Ovary (tissue), 3 donors: ENCODE results near the gene STMN1.

Experiments used
- EP300 ChIP-seq: sonication (generic); formaldehyde crosslinking; IDR thresholded peaks from one replicate; pipeline ENCODE4 v1.6.1; 2017; ENCODE audit warnings: antibody characterized with exemption
- POLR2A ChIP-seq: fragments of 450-650 bp; IDR thresholded peaks from one replicate; pipeline ENCODE4 v1.6.1; 2017; ENCODE audit warnings: antibody characterized with exemption, mild to moderate bottlenecking, moderate library complexity
- TF ChIP-seq, protein P1 (sequence below), 3 donors: fragments of 450-650 bp in 2 of 3; fragments of 200-600 bp in 1 of 3; IDR thresholded peaks; one replicate each; pipeline versions ENCODE4 v1.5.1 to v1.8.0; 2016 to 2022; ENCODE audit warnings: antibody characterized with exemption in 3 of 3, mild to moderate bottlenecking in 1 of 3
- donor health status: DM: no; HTN: no; CAD: no.

DNA sequence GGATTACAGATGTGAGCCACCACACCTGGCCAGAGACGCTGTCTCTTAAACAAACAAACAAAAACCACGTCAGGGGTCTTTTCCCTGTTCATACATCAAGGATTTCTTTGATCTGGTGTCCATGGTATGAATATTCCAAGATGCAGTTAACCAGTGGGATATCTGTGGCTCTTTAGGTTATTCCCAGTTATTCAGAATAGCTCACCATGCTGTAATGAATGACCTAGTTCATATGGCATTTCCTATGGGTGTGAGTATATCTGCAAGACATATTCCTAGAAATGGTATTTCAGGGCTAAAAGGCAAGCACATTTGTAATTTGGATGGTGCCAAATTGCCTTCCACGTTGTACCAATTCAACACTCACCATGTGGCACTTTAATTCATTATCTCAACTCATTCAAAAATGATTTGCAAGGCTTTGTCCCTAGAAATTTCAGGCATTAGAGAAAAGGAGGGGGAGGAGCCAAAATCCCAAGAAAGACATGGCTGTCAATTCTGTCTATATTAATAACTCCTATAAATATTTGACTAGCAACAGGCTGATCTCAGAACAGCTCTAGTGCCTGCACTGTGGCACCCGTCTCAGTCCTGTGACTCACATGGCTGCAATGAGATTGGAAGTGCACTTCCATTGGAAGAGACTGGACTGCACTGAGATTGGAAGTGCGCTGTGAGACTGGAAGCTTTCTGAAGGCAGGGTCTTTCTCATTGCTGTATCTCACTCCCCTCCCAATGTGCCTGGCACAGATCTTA lies 6.0 kb upstream of the STMN1 start:
- TF ChIP-seq, protein P1, sequence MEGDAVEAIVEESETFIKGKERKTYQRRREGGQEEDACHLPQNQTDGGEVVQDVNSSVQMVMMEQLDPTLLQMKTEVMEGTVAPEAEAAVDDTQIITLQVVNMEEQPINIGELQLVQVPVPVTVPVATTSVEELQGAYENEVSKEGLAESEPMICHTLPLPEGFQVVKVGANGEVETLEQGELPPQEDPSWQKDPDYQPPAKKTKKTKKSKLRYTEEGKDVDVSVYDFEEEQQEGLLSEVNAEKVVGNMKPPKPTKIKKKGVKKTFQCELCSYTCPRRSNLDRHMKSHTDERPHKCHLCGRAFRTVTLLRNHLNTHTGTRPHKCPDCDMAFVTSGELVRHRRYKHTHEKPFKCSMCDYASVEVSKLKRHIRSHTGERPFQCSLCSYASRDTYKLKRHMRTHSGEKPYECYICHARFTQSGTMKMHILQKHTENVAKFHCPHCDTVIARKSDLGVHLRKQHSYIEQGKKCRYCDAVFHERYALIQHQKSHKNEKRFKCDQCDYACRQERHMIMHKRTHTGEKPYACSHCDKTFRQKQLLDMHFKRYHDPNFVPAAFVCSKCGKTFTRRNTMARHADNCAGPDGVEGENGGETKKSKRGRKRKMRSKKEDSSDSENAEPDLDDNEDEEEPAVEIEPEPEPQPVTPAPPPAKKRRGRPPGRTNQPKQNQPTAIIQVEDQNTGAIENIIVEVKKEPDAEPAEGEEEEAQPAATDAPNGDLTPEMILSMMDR (IDR thresholded peaks at IDR 0.05): no peak
- TF ChIP-seq POLR2A: no peak
- no peak for TF ChIP-seq EP300
